ENCODE data around the gene CLEC9A.

CLEC9A gene

GRCh38 chr12:10030446-10030845 is at the start of gene CLEC9A:
Gene CLEC9A (plus strand): TSS chr12:10030682. CDS start chr12:10052688, 22,006 bp downstream.
- TF ChIP-seq CTCF (IDR thresholded peaks at IDR 0.05; ENCODE audit: unreplicated experiment in 3 of 3): no peak
- Mint-ChIP-seq H3K27ac (no peak within 1 kb of the TSS), H3K27me3 (ENCODE audit: low read depth) (no peaks in the 10 kb centered on the region), H3K9me3 (no peaks in the 10 kb centered on the region), H3K36me3 (ENCODE audit: low read depth) (no peaks in the 10 kb centered on the region), H3K4me1 (no peaks in the 10 kb centered on the region), H3K4me3 (no peak within 1 kb of the TSS)

GRCh38 chr12:9991876-9992275 is 38.6 kb upstream of the CLEC9A start:
- Mint-ChIP-seq H3K27me3 (ENCODE audit: low read depth) (no peaks in the 10 kb centered on the region), H3K4me3 (no peak overlapping the region), H3K27ac (no peak overlapping the region), H3K4me1 (no peaks in the 10 kb centered on the region), H3K9me3 (peaks cover 2% of the 10 kb centered on the region), H3K36me3 (ENCODE audit: low read depth) (no peaks in the 10 kb centered on the region)
- TF ChIP-seq CTCF (IDR thresholded peaks at IDR 0.05; ENCODE audit: unreplicated experiment in 3 of 3): no peak

GRCh38 chr12:9992296-9992695 is 38.2 kb upstream of the CLEC9A start:
- no peak overlapping the region for H3K27ac Mint-ChIP-seq
- no peak for TF ChIP-seq CTCF (IDR thresholded peaks at IDR 0.05; ENCODE audit: unreplicated experiment in 3 of 3)
- peaks cover 2% of the 10 kb centered on the region for H3K9me3 Mint-ChIP-seq
- no peaks in the 10 kb centered on the region for H3K36me3 Mint-ChIP-seq (ENCODE audit: low read depth)
- no peaks in the 10 kb centered on the region for H3K27me3 Mint-ChIP-seq (ENCODE audit: low read depth)
- no peaks in the 10 kb centered on the region for H3K4me1 Mint-ChIP-seq
- H3K4me3 Mint-ChIP-seq: no peak overlapping the region

DNA sequence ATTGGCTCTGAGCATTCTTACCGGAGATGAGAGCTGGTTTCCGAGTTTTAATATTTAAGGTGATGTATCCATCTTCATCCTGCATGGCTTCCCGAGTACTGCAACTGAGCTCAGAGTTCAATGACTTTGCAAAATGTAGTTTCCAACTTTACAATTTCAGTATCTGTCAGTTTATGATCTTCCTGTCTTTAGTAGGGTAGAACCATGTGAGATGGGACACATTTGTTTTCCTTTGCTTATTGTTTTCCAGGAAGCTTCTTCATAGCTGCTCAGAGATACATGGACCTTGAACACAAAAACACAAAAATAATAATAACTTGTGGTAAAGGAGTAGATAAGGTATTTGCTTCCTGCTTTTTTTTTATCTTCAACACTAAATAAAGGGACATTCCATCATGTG is 31.5 kb upstream of the CLEC9A start, which contains the start of gene CLEC1B:
Gene CLEC1B (minus strand): TSS at position 106 of the 400 bp plus-strand sequence. CDS start 21 bp downstream, at position 85.
- Mint-ChIP-seq H3K27me3 (ENCODE audit: low read depth) (no peaks in the 10 kb centered on the region), H3K9me3 (no peaks in the 10 kb centered on the region), H3K36me3 (ENCODE audit: low read depth) (no peaks in the 10 kb centered on the region), H3K4me1 (no peaks in the 10 kb centered on the region), H3K27ac (no peak within 1 kb of the TSS), H3K4me3 (no peak within 1 kb of the TSS)
- no peak for TF ChIP-seq CTCF (IDR thresholded peaks at IDR 0.05; ENCODE audit: unreplicated experiment in 3 of 3)

GRCh38 chr12:10001171-10001776 is 29.2 kb upstream of the CLEC9A start:
- H3K9me3 Mint-ChIP-seq: peaks cover 4% of the 10 kb centered on the region
- TF ChIP-seq CTCF (IDR thresholded peaks at IDR 0.05; ENCODE audit: unreplicated experiment in 3 of 3): no peak

More at GRCh38 chr12:10001171-10001776, 29.2 kb upstream of the CLEC9A start:
- H3K4me1 Mint-ChIP-seq: no peaks in the 10 kb centered on the region
- H3K27me3 Mint-ChIP-seq (ENCODE audit: low read depth): no peaks in the 10 kb centered on the region
- H3K36me3 Mint-ChIP-seq (ENCODE audit: low read depth): no peaks in the 10 kb centered on the region
- no peak overlapping the region for H3K4me3 Mint-ChIP-seq
- H3K27ac Mint-ChIP-seq: no peak overlapping the region
